Endodermal cell (in vitro differentiated cells): ENCODE results near the gene RALA. TPM values are rescaled to one million over a fixed set of nuclear protein-coding genes. Genes with fewer than 3 reads are reported as not detected.

ENCODE experiments used
- DNase-seq: peaks from one replicate; pipeline ENCODE4 v3.0.0-alpha.2; 2017
- H3K27ac ChIP-seq: 2 replicates; pipeline ENCODE4 v1.5.1; 2013; ENCODE audit warnings: mild to moderate bottlenecking, low read depth, low read length, moderate library complexity
- H3K27me3 ChIP-seq: 2 replicates; pipeline ENCODE4 v1.6.1; 2013; ENCODE audit warnings: mild to moderate bottlenecking, low read length, moderate library complexity; ENCODE audit not compliant: insufficient read depth, control insufficient read depth, poor library complexity, severe bottlenecking
- H3K36me3 ChIP-seq: 2 replicates; pipeline ENCODE4 v1.7.0; 2013; ENCODE audit warnings: mild to moderate bottlenecking, low read length, moderate library complexity; ENCODE audit not compliant: control insufficient read depth, insufficient read depth
- H3K4me1 ChIP-seq: one replicate; pipeline ENCODE4 v1.7.0; 2013; ENCODE audit warnings: low read length; ENCODE audit not compliant: control insufficient read depth, insufficient read depth
- H3K4me3 ChIP-seq: 2 replicates; pipeline ENCODE4 v1.5.1; 2013; ENCODE audit warnings: mild to moderate bottlenecking, low read length, moderate library complexity
- H3K9ac ChIP-seq: 2 replicates; pipeline ENCODE4 v1.6.1; 2013; ENCODE audit warnings: mild to moderate bottlenecking, low read length, moderate library complexity; ENCODE audit not compliant: poor library complexity, severe bottlenecking; ENCODE audit errors: extremely low read depth
- H3K9me3 ChIP-seq: 2 replicates; pipeline ENCODE4 v1.6.1; 2013; ENCODE audit warnings: mild to moderate bottlenecking, low read length, moderate library complexity; ENCODE audit not compliant: control insufficient read depth
- H3K27ac Mint-ChIP-seq: 2 replicates; pipeline ENCODE4 v1.8.0; 2020; ENCODE audit warnings: mixed read lengths
- H3K27me3 Mint-ChIP-seq: 2 replicates; pipeline ENCODE4 v1.8.0; 2021; ENCODE audit warnings: mild to moderate bottlenecking, mixed read lengths; ENCODE audit not compliant: insufficient read depth
- H3K36me3 Mint-ChIP-seq: 2 replicates; pipeline ENCODE4 v1.8.0; 2020; ENCODE audit warnings: low read depth, mixed read lengths
- H3K4me1 Mint-ChIP-seq: 2 replicates; pipeline ENCODE4 v1.8.0; 2020; ENCODE audit warnings: mixed read lengths
- H3K4me3 Mint-ChIP-seq: 2 replicates; pipeline ENCODE4 v1.8.0; 2020; ENCODE audit warnings: mild to moderate bottlenecking, moderate library complexity, mixed read lengths
- H3K9me3 Mint-ChIP-seq: 2 replicates; pipeline ENCODE4 v1.8.0; 2020; ENCODE audit warnings: mild to moderate bottlenecking, mixed read lengths
- CTCF ChIP-seq: fragments of 200-600 bp; sonication (generic); conservative IDR thresholded peaks from 2 replicates; pipeline ENCODE4 v1.5.0; 2021; ENCODE audit warnings: antibody characterized with exemption, mild to moderate bottlenecking
- WGBS, 2 experiments: methylation state at CpG; one replicate each; pipeline versions ENCODE4 v1.1.5 to v1.1.7; 2013; ENCODE audit warnings: missing lambda C conversion rate in 2 of 2, mixed read lengths in 1 of 2; ENCODE audit not compliant: insufficient coverage in 1 of 2, insufficient read length in 1 of 2; 5-methylcytosine and 5-hydroxymethylcytosine counted together
- total RNA-seq, 2 donors: library from RNA; stranded (reverse); fragmentation: NEBNext Ultra II Directional in 1 of 2; extraction: Animal tissue kit (Norgen Biotek cat#: 25700) in 1 of 2; gene quantifications; 2 replicates in 1 of 2; 3 replicates in 1 of 2; pipeline ENCODE4 v1.2.1, GENCODE V29; 2021

RALA gene
- total RNA-seq, 2 donors from 2014 or later = 43.9 to 46.4 TPM

GRCh38 chr7:39613577-39613976, 9.8 kb upstream of the RALA start:
- Mint-ChIP-seq H3K4me1 (peaks cover 9% of the 10 kb centered on the region), H3K36me3 (no peaks in the 10 kb centered on the region), H3K4me3 (no peak overlapping the region), H3K9me3 (no peaks in the 10 kb centered on the region), H3K27me3 (peaks cover 28% of the 10 kb centered on the region), H3K27ac (no peak overlapping the region)
- no peak overlapping the region for H3K9ac ChIP-seq
- no peak overlapping the region for H3K4me3 ChIP-seq
- H3K27me3 ChIP-seq = no peaks in the 10 kb centered on the region
- H3K9me3 ChIP-seq = no peaks in the 10 kb centered on the region
- no peaks in the 10 kb centered on the region for H3K4me1 ChIP-seq
- no peaks in the 10 kb centered on the region for H3K36me3 ChIP-seq
- WGBS, 2 experiments = 92 to 95% methylated on average over 3 to 4 of the region's 4 CpGs
- no peak for TF ChIP-seq CTCF
- DNase-seq = no peak
- no peak overlapping the region for H3K27ac ChIP-seq

GRCh38 chr7:39614299-39614698, 9.1 kb upstream of the RALA start:
- H3K4me3 Mint-ChIP-seq = no peak overlapping the region

GRCh38 chr7:39615350-39615975, 7.9 kb upstream of the RALA start:
- H3K27ac Mint-ChIP-seq = no peak overlapping the region

More at GRCh38 chr7:39614299-39614698, 9.1 kb upstream of the RALA start:
- no peak for DNase-seq
- H3K27ac Mint-ChIP-seq = no peak overlapping the region
- no peaks in the 10 kb centered on the region for H3K36me3 ChIP-seq
- no peaks in the 10 kb centered on the region for H3K36me3 Mint-ChIP-seq
- no peak overlapping the region for H3K9ac ChIP-seq
- no peaks in the 10 kb centered on the region for H3K4me1 ChIP-seq
- peaks cover 24% of the 10 kb centered on the region for H3K27me3 Mint-ChIP-seq
- no peaks in the 10 kb centered on the region for H3K9me3 Mint-ChIP-seq
- H3K9me3 ChIP-seq = no peaks in the 10 kb centered on the region
- WGBS, 2 experiments = 96 to 100% methylated on average over 2 of the region's 2 CpGs
- TF ChIP-seq CTCF = no peak
- H3K27ac ChIP-seq = no peak overlapping the region
- no peak overlapping the region for H3K4me3 ChIP-seq
- peaks cover 4% of the 10 kb centered on the region for H3K4me1 Mint-ChIP-seq
- no peaks in the 10 kb centered on the region for H3K27me3 ChIP-seq

More at GRCh38 chr7:39615350-39615975, 7.9 kb upstream of the RALA start:
- no peaks in the 10 kb centered on the region for H3K4me1 Mint-ChIP-seq
- no peak overlapping the region for H3K4me3 Mint-ChIP-seq
- H3K36me3 Mint-ChIP-seq = no peaks in the 10 kb centered on the region
- peaks cover 14% of the 10 kb centered on the region for H3K27me3 Mint-ChIP-seq
- Histone ChIP-seq H3K4me3 (no peak overlapping the region), H3K27ac (no peak overlapping the region), H3K9ac (no peak overlapping the region), H3K4me1 (no peaks in the 10 kb centered on the region), H3K27me3 (no peaks in the 10 kb centered on the region), H3K36me3 (no peaks in the 10 kb centered on the region), H3K9me3 (no peaks in the 10 kb centered on the region)
- TF ChIP-seq CTCF = no peak
- H3K9me3 Mint-ChIP-seq = no peaks in the 10 kb centered on the region
- WGBS, 2 experiments = 91% methylated on average over 1 of the region's 1 CpG; no CpG with 5 or more reads in 1 of the 2 experiments
- no peak for DNase-seq
